HFF-Myc (cell line): ENCODE results near the gene LRIT2.
A peak's percentile ranks its signal among the peaks of the same experiment; 100 is the strongest.

ENCODE experiments used
- DNase-seq: peaks from one replicate; pipeline ENCODE4 v3.0.0-alpha.2; 2011; ENCODE audit warnings: low read depth; ENCODE audit errors: extremely low read depth
- H3K4me3 ChIP-seq: replicated peaks from 2 replicates; pipeline ENCODE4 v1.5.1; 2011; ENCODE audit warnings: low read depth, mild to moderate bottlenecking, control low read depth, low read length
- TF ChIP-seq, protein P1 (sequence below): IDR thresholded peaks from 2 replicates; pipeline ENCODE4 v1.5.1; 2012; ENCODE audit warnings: mild to moderate bottlenecking, low read depth, low read length, control low read depth; ENCODE audit errors: missing control alignments

The LRIT2 gene, protein sequence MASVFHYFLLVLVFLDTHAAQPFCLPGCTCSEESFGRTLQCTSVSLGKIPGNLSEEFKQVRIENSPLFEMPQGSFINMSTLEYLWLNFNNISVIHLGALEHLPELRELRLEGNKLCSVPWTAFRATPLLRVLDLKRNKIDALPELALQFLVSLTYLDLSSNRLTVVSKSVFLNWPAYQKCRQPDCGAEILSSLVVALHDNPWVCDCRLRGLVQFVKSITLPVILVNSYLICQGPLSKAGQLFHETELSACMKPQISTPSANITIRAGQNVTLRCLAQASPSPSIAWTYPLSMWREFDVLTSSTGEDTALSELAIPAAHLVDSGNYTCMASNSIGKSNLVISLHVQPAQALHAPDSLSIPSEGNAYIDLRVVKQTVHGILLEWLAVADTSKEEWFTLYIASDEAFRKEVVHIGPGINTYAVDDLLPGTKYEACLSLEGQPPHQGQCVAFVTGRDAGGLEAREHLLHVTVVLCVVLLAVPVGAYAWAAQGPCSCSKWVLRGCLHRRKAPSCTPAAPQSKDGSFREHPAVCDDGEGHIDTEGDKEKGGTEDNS

DNA sequence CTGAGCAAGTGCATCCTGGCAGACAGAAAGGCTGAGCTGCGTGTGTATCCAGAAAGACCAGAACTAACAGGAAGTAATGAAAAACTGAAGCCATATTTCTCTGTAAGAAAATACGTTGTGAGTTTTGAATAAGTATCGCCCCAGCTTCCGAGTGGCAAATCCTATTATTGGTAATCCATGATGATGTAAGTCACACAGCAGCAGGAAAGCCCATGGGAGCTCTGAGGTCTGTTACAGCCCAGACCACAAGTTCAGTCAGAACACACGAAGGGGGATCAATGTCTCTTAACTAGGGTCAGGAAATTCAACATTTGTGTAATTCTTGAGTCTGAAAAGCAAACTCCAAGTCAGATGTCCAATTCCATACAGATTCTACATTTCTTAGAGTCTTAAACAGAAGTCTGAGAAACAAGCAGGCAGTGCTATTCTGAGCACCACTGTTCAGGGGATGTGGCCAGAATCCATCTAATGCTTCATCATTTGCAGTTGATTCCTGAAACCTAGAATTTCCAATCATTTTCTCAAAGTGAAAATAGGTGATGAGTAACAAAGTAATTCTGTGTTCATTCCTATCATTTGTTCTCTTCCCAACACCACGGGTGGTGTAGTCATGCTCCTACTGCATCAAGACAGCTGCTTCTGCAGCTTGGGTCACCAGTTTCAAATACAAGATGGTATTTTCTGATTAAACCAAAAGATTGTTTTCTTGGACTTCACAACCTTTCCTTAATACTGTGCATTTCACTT is at the start of gene LRIT2:
TSS of gene LRIT2 (minus strand) at position 118 of the 747 bp plus-strand sequence. CDS start at position 94, 24 bp downstream.
- no peak within 1 kb of the TSS for H3K4me3 ChIP-seq
- TF ChIP-seq, protein P1, sequence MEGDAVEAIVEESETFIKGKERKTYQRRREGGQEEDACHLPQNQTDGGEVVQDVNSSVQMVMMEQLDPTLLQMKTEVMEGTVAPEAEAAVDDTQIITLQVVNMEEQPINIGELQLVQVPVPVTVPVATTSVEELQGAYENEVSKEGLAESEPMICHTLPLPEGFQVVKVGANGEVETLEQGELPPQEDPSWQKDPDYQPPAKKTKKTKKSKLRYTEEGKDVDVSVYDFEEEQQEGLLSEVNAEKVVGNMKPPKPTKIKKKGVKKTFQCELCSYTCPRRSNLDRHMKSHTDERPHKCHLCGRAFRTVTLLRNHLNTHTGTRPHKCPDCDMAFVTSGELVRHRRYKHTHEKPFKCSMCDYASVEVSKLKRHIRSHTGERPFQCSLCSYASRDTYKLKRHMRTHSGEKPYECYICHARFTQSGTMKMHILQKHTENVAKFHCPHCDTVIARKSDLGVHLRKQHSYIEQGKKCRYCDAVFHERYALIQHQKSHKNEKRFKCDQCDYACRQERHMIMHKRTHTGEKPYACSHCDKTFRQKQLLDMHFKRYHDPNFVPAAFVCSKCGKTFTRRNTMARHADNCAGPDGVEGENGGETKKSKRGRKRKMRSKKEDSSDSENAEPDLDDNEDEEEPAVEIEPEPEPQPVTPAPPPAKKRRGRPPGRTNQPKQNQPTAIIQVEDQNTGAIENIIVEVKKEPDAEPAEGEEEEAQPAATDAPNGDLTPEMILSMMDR, result no peak
- DNase-seq, result no peak

DNA sequence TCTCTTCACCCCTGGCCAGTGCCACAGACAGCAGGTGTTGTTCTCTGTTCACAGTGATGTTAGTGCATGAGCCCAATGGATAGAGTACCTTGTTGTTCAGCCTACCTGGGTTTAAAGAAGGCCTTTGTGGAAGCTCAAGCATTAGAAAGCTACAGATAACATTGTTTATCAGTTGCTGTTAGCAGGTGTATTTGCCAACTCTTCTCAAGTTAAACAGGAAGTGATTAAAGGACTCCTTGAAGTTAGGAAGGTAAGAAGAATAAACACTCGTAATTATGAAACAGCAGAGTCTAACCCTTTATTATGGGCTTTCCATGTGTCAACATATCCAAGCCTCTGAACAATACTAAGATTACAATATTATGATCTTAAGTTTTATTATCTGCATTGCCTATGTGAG is 45.4 kb upstream of the LRIT2 start:
- TF ChIP-seq, protein P1, result no peak
- no peak for DNase-seq
- H3K4me3 ChIP-seq, result no peak overlapping the region

DNA sequence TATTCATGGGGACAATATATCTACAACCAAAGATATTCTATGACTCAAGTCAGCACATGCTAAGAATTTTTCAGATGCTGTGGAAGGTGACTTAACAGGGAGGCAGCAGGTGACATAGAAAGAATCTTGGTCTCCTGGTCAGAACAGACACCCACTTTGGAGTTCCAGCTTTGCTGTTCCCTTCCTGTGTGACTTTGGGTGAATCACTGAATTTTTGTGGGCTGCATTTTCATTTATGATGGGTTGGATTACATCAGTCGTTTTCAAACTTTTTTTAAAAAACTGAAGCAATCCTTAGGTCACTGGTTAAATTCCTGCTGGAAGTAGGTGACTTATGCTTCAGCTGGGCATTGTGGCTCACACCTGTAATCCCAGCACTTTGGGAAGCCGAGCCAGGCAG is 44.4 kb upstream of the LRIT2 start:
- no peak overlapping the region for H3K4me3 ChIP-seq
- TF ChIP-seq, protein P1, result no peak
- DNase-seq, result no peak

DNA sequence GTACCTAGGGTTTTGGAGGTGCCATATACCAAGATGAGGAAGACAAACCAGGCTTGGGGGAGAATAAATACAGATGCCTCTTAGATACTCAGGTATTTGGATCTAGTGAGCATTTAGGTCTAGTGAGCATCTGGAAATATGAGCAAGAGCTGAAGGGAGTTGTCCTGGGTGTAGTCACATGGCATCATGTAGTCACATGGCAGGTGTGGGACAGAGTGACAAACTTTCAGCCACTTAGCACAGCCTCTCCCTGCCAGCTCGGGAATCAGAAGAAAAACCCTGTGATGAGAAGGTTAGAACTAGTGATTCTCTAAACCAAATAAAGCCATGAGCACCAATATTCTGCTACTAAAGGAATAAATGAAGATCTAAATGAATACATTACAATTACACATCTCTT is 43.8 kb upstream of the LRIT2 start:
- TF ChIP-seq, protein P1, result no peak
- no peak for DNase-seq
- no peak overlapping the region for H3K4me3 ChIP-seq

DNA sequence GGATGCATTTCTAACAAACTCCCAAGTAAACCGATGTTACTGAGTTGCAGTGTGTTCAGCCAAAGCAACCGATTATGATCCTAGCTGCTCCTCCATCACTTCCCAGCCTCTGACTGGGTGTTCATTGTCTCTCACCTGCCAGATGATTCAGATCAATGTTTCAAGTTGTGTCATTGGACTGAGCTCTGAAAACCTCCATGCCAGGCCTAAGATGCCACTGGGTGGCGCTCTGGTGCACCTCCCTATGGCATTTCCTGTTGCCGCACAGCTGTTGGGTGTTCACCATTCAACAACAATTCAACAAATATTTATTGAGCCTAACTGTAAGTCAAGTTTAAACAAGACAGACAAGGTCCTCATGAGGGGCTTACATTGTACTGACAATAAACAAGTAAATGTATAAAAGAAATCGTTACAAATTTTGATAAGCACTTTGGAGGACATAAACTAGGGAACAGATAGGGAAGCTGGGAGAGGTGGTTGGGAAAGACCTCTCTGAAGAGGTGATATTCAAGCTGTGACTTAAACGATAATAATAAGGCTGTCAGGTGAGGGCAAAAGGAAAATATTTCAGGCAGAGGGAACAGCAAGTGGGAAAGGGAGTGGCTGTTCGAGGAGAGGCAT is 42.3 kb upstream of the LRIT2 start:
- TF ChIP-seq, protein P1, result peak; percentile 70
- H3K4me3 ChIP-seq, result no peak overlapping the region

DNA sequence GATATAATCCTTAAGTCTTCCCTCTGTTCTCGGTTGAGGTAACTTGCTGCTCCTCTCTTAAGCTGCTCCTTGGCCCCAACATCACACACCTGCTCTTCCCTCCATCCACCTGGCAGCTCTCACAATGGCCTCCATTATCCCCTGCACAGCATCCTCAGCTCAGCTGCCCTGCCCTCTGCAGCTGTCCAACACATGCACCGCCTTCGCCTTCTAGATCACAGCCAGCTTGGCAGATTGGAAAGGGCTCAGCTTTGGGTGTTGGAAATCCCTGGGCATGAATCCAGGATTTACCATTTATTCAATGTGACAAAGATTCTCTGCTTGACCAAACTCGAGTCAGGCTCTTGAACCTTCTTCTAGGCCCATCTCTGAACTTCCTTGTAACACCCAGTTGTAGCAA is 40.1 kb upstream of the LRIT2 start:
- DNase-seq, result no peak
- no peak overlapping the region for H3K4me3 ChIP-seq
- TF ChIP-seq, protein P1, result no peak

More for the DNA sequence above, 42.3 kb upstream of the LRIT2 start:
- DNase-seq, result no peak
